ENCODE measurements around the gene PRDM16.

Gene PRDM16

DNA sequence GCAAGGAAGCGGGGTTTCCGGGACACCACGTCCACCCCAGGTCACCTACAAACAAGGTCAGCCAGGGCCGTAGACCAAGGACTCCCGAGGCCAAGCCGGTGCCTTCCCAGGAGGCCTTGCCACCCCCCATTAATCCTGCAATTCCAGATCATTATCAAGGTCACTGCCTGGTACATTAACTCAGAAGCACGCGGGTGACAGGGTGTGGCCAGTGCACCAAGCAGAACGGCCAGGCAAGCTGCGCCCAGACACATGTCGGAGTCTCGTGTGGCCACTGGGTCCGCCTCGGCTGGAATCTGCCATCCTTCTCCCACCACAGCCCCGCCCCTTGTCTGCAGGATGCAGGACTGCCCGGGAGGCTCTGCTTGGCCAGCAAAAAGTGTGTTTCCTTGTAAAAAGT lies 144.7 kb downstream of the PRDM16 start:
- DNase-seq = no peak

DNA sequence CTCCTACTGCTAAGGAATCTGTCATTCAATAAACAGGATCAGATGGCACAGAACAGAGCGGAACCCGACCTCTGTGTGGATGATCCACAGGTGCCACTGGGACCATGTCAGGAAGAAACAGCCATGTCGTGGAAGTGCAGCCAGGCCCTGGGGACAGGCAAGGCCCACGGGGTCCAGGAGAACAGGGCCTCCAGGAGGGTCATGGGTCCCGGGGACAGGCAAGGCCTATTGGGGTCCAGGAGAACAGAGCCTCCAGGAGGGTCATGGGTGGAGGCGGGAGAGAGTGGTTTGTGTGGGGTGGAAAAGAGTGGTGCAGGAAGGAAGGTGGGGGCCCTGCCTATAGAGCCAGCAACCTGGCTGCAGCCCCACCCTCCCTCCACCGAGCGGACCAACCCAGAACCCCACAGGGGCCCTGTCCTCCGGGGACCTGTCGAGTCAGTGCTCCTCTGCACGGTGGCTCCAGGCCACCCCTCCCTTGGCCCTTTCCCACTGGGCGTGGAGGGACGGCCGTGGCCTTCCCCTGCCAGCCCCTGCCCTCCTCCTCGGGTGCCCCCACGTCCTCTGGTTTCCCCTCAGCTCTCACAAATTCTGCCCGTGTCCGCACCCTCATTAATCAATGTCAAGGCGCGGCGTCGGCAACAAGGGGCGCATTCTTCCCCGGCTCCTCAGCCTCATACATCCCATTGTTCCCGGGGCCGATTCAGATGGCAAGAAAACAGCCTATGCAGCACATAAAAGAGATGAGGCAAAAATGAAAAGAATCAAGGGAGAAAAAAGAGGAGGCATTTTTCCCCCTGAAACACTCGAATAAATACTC lies 146.4 kb downstream of the PRDM16 start:
- no peak for DNase-seq

DNA sequence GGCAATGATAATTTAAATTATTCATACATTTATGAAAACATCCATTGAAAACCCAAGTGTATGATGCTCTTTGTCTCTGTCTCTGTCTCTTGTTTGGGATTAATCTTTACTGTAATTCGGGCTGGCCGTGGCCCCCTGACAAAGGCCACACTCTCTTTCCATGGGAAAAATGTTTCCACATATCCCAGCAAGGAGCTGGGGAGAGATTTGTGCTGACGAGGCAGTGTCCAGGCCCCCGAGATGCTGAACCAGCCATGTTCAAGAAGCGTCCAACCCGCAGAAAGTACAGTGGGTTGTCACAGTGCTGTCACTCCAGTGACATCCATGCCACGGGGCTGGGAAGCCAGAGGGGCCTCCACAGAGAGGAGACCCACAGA lies 147.0 kb downstream of the PRDM16 start:
- no peak for DNase-seq

DNA sequence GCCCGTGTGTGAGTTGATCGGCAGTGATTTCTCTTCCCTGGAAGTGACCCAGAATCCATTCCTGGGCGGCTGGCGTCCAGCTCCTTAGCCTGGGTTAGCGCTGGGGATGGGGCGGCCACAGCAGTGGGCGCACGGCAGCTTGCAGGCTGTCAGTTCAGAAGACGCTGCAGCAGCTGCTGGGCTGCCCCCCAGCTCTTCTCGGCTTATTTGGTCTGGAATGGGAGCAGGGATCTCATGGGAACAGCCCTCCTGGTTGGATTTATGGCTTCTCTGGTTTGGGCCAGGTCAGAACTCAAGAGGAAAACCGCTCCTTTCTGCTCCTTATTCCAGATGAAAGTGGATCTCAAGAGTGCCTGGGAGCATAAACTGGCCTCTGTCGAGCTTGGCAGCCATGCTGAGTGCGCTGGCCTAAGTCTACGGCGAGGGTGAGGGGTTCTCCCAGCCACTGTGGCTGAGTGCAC lies 148.2 kb downstream of the PRDM16 start:
- no peak for DNase-seq

DNA sequence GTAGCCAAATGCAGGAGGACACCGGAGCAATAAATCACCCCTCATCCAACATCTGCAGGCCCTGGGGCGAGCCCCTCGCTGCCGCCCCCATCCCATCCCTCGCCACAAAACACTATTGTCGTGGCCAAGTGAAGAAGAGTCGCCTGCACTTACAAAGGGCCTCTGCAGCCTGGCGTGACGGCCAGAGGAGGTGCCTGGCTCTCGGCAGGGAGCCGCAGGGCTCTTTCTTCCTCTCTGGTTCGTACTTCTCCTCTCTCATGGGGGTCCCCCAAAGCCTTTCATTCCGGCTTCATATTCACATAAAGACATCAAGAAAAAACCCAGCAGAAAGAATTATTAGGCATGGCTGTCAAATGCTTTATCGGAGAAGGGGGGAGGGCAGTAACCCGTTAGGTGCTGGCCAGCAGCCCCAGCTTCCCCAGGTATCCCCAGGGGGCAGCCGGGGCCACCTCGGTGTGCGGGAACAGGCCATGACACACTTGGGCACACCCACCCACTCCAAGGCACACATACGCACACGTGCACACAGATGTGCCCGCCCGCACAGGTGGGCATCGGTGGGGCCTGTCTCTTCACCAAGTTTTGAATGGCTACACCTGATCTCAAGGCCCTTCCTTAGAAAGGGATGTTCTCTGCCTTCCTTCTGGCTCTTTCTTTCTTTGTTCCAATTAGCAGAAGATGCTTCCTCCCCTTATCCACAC lies 149.1 kb downstream of the PRDM16 start:
- DNase-seq = no peak

DNA sequence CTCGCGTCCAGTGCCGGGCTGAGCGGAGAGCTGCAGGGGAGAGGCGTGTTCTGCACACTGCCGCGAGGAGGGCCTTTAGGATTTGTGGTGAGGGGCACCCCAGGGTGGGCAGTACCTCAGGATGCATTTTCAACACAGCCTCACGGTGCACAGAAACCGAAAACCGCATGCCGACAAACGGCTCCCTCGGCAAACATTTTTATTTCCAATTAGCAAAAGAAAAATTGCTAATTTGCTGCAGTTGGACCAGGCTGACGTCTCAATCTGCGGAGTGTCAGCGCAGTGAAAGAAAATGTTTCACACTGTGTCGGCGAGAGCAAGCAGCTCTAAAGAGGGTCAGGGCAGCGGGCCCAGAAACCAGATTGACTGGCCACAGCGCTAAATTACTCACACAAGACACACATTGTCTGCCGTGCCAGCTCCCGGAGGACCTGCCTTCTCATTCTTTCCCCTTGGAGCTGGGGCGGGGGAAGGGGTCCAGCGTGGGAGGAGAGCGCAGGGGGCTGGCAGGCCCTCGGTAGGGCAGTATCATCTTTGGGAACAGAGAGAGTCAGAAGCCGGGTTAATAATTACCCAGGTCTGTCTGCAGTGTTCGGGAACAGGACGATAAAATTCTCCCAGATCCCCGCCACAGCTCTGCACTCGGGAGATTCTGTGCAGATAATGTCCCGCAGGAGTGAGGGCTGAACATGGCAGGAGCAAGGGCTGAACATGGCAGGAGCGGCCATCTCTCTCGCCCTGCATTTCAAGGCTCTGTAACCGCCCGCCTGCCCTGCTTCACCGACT lies 150.2 kb downstream of the PRDM16 start:
- no peak for DNase-seq

DNA sequence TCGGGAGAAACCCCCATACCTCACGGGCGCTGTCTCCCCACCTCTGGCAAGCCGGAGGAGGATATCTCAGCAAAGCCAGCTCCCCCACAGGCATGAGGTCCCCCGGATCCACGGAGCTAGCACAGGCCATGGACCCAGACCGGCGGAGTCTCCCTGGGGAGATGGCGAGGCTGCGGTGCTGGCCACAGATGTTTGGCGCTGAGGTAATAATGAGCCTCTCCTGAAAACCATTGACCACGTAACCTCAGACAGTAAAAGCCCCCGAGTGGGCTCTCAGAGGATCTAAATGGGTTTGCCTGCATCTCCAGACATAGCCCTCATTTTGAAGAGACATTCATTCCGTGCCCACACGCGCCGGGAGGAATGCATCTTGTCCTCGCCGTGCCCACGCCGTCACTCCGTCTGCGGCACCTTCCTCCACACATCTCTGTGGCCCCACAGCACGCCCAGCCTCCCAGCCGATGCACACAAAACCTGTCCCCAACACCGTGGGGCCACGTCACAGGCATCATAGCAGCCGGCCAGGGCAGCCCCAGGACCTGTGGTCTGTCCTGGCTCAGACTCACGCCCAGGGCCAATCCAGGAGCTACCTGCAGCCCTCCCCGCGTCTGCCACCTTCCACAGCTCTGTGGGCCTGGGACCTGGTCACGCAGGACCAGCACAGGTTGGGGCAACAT lies 150.9 kb downstream of the PRDM16 start:
- no peak for DNase-seq

DNA sequence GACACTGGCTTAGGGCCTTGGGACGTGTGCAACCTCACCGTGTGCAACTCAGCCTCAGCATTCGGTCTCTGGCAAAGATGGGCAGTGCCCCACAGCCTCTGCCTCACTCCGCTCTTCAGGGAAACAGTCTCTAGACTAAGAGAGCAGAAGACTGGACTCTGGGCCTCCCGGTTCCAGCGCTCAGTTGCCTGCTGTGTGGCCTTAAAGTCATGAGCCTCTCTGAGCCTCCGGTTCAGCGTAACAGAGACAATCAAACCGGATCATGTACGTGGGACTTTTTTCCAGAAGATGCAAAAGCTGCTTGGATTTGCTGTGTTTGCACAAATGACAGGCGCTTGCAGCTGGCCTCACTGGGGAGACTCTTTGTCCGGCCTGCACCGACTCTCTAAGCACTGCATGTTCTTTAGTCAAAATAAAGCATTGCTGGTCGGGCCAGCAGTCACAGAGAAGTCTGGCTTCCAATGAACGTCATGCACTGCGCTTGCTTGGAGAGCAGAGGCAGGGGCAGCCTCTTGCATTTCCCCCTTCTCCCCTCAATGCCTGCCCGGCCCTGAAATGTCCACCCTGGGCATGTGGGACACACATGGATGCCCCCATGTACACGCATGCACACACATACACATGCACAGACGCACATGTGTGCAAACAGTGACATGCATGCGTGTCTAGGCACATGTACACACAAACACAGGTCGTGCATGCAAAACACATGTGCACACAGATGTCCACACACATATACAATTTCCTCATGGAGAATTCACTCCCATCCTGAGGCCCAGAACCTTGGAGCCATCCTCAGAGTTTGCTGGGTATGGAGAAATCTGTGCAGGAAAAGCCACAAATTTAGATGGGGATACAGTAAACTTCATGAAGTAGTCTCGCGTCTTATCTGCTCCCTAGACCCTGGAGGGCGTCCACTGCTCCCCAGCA lies 152.4 kb downstream of the PRDM16 start:
- DNase-seq = no peak

DNA sequence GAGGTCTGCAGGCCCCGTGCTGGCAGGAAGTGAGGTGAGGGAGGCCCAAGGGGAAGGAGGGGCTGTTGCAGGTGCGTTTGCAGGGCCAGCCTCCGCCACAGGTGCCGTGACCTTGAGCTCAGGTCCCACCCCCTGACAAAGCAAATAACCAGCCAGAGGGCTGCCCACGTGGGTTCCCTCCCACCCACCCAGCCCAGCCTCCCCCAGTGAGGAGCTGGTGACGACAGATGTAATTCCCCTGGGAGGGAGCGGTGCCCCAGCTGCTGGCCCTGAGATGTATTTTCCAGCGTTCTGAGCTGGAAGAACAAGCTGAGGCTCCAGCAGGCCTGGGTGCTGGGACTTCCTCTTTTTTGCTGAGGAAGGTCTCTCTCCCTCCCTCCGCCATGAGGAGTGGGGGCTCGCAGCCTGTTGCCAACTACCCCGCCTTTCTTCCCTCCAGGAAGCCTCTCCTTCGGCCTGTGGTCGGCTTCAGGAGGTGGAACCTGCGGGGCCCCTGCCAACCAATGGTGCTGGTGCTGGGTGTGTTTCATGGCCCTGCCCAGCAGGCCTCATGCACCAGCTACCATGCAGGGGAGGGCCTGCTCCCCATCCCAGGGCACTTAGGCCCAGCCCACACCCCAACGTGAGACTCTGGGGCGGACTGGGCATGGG lies 153.2 kb downstream of the PRDM16 start:
- peak; percentile 3 to 62 (median 48) for DNase-seq

DNA sequence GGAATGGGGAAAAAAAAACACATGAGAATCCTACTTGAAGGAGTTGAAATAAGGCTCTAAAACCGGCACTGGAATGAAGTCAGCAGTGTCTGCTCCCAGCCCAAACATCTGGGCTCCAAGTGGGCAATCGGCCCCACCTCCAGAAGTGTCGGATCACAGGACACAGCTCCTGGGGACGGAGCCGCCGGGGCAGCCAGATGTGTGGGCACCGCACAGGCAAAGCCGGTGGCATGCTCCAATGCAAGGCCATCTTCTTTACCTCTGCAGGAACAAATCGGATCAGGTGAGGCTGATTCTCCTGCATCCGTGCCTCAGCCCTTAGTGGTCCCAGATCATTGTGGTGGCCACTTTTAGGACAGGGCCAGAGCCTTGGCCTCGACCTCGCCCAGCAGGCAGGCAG lies 156.7 kb downstream of the PRDM16 start:
- DNase-seq = no peak

DNA sequence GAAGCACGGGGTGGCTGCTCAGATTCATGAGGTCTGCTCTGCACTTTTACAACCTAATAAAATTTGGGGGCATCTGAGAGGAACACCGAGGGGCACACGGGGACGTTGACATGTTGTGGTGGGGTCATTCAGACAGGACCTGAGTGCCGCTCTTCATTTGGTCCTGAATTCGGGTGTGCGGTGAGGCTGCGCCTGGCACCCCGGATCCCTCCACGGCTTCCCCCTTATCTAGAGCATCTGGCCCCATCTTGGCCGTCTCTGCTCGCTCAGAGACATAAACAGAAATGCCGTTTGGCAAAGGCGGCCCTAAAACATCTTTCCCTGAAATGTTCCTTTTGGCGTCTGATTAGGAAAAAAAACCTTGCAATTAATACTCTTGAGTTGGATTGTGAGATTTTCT lies 157.2 kb downstream of the PRDM16 start:
- DNase-seq = no peak

DNA sequence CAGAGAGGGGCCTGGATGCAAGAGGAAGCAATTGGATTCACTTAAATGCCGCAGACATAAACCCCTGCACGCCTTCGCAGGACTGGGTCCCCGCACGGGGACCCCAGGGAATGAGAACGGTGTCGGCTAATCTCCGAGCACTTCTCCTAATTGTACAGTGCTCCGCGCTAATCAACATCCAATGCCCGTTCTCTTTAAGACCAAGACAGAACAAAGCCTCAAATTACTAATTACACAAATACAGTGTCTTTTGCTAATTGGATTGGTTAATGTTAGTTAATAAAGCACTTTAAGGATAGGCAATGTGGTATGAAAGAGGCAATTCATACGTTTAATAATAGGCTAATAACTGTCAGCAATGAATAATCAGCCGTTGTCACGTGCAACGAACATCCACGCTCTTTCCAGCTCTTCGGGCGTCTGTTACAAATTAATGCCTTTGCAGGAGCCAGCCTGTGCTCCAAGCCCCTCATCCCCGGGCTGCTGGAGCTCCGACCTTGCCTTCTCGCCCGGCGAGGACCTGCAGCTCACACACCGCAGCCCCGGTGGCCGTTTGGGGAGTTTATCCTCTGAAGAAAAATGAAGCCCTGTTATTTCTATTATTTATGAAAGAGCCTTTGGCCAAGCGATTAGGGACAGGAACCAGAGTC lies 157.8 kb downstream of the PRDM16 start:
- DNase-seq = no peak

DNA sequence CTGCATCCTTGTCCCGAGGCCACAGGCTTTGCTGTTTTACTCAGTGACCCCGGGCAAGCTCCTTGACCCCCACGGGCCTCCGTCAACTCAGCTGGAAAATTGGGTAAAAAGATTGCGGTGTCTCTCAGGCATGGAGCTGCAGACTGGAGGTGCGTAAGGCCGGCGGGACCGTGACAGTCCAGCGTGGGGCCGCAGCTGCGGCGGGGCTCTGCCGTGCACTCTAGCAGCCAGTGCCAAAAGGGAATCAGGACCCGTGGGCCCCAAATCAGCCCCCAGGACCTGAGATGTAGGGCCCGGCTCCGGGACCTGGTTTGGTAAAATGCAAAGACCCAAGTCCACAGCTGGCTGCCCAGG lies 158.3 kb downstream of the PRDM16 start:
- no peak for DNase-seq

DNA sequence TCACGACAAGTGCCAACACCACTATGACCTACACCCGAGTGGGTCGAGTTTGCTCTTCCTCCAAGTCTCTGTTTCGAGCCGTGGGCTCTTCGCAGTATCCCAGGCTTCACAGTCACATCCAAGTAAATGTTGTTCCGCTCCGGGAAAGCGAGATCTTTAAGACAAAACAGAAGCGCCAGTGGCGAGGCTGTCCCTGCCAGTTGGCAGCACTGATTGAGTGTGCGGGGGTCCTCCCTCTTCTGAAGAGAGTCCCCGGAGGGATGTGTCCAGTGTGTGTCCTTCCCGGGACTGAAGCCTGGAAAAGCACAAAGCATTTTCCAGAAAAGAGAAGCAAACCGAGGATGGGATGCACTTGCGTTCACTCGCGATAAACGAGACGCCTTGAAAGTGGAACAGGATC lies 158.9 kb downstream of the PRDM16 start:
- DNase-seq = no peak

DNA sequence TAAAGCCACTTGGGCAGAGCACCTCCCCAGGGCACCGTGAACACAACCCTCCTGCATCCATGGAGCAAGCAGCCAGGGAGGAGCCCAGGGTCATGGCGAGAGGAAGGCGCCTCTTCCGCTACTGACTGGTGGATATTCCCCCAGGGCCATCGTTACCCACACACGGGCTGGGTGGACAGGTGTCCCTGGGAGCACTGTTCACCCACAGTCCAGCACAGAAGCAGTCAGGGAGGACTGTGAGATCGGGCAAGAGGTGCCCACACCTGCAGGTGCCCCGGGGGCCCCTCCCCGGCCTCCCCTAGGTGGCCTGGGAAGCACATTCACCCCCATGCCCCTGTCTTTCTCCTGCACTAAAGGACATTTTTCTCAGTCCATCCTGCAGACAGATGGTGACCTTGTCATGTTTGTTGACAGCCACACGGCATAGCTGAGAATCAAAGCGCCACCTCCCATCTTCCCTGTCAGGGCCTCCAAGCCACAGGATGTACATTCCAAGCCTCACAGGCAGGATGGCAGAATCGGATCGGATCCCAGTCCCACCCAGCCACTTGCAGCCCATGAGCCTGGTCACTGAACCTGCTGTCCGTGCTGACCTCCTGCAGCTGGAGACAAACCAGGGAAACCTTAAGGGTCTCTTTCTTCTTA lies 160.2 kb downstream of the PRDM16 start:
- DNase-seq = no peak

DNA sequence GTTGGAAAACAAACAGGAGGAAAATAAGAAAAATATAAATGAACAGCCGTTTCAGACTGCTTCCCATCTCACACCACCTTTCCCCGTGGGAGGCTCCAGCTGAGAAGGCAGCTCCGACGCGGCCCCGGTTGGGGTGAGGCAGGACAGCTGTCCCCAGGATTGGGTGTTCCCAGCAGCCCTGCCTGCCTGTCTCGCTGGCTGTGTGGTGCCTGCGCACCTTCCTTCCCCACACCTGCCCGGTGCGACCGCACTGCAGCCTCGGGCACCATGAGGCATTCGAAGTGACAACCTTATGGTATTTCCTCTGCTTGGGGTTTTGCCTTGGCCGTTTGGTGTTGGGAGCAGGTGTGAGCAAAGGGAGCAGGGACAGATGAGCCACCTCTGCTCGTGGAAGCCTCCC lies 161.6 kb downstream of the PRDM16 start:
- DNase-seq = no peak

DNA sequence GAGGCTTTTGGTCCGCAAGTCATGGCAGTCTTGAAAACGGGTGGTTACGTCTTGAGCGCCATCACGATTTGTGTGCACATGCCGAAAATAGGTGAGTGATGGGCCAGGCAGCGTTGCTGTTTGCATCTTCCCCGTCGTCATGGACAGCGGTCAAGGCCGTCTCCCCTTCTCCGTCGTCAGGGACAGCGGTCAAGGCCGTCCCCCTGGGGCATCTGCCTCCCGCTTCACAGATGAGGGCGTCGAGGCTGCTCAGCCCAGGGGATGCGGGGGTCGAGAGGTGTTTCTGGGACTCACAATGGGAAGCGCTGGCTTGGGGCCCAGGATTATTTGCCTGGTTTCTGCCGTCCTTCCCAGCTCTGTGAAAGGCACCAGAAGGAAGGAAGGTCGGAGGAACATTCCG lies 162.2 kb downstream of the PRDM16 start:
- DNase-seq = no peak

DNA sequence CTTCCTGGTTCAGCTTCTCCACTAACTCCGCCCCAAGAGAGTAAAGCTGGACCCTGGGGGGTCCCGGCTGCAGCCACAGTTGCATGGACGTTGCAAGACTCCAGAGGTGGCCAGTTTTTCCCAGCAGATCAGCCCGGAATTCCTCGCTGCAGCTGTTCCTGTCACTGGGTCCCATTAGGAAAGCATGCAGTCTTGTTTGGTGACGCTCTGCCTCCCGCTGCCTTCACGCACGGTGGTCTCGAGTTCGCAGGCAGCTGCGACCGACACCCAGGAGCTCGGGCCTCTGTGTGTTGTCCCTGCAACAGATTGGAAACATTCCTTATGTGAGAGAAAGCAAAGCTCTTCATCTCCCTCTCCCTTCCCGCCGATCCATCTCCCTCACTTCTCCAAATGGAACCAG lies 162.8 kb downstream of the PRDM16 start:
- DNase-seq = no peak

DNA sequence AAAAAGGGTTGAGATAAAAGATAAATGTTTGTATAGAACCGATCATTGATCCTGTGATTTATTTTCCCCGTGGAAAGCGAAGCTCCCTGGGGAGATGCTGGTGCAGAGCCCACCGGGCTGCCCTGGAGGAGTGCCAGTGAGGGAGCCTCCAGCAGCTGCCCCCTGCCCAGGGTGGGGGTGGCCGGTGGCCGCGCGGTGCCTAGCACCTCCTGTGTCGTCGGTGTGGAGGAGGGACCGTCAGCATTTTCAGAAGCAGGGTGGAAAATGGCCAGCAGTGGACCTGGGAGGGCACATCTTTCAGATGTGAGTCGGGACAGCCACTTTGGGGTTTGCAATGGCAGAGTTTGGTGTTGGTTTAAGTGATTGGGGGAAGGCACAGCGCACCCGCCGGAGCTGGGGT lies 164.0 kb downstream of the PRDM16 start:
- DNase-seq = no peak

DNA sequence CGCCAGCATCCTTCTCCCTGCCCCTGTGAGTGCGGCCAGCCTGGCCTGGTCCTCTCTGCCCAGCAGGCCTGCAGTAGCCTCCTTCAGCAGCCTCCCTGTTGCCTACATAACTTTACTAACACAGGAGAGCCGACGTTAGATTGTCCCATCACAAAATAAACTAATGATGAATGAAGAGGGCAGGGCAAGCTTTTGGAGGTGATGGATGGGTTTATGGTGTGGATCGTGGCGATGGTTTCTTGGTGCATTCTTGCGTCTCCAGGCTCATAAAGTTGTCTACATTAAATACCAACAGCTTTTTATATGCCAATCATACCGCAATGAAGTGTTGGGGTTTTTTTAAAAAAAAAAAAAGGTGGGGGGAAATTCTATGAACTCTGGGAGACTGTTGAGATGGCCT lies 164.5 kb downstream of the PRDM16 start:
- no peak for DNase-seq
